GM10266 (cell line): ENCODE data around the gene NPAT.
A peak's percentile ranks its signal among the peaks of the same experiment; 100 is the strongest.
"Not testable (repeated sequence)": the region's sequence is repeated elsewhere in the genome, so short reads cannot be mapped to it uniquely, and the experiment has no call there.

Source experiments
- DNase-seq: peaks from one replicate; pipeline ENCODE4 v3.0.0; 2012; ENCODE audit errors: extremely low spot score
- CTCF ChIP-seq: IDR thresholded peaks from 2 replicates; pipeline ENCODE4 v1.5.1; 2012; ENCODE audit warnings: mild to moderate bottlenecking, low read depth; ENCODE audit not compliant: control insufficient read depth, insufficient read depth; ENCODE audit errors: missing control alignments

NPAT gene

DNA sequence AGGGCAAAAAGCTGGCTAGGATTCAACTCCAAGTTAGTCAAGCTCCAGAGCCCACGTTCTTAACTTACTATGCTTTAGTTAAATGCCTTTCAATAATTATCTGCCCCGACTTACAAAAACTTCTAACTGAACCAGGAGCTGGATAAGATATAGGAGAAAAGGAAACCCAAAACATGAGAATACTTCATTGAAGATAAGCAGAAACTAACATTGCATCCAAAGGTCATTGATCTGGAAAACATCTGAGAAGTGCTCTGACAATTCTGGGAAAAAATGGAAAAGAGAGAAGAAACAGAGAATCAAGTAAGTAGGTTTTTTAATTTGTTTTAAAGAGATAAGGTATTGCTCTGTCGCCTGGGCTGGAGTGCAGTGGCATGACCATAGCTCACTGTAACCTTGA lies 73.9 kb downstream of the NPAT start:
- no peak for TF ChIP-seq CTCF
- DNase-seq, result no peak

- DNase-seq, result no peak
- no peak for TF ChIP-seq CTCF
These were observed 75.3 kb downstream of the NPAT start for GRCh38 chr11:108147150-108147549.

DNA sequence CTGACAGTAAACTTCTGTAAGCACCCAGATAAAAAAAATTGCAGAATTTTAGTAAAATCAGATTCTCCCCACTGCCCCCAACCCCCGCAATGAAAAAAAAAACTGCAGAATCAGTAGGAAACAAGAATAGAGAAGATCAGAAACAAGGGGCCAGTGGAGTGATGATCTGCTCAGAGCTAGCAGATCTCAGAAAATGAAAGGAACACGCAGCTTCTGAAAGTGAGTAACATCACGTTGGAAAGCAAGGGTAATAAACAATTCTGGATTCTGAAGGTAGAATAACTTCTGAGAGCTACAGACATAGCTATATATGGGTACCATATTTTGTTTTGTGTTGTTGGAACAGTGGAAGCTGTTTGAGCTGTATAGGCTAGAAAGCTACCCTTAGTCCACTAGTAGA lies 77.8 kb downstream of the NPAT start:
- DNase-seq, result no peak
- no peak for TF ChIP-seq CTCF

DNA sequence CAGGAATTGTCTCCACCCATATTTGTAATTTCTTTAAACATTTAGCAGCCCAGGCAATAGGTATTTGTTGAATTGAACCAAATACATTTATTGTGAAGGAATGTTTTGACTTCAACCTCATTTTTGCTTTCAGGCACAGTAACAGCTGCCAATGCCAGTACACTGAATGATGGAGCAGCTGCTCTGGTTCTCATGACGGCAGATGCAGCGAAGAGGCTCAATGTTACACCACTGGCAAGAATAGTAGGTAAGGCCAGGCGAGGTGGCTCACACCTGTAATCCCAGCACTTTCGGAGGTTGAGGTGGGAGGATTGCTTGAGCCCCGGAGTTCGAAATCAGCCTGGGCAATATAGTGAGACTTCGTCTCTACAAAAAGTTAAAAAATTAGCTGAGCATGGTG lies 80.1 kb downstream of the NPAT start:
- TF ChIP-seq CTCF, result no peak

GRCh38 chr11:108137212-108137611 lies 85.2 kb downstream of the NPAT start:
- TF ChIP-seq CTCF, result no peak
- no peak for DNase-seq

More for the DNA sequence above, 80.1 kb downstream of the NPAT start:
- no peak for DNase-seq

- peak; percentile 33 for TF ChIP-seq CTCF
- DNase-seq, result no peak
These were observed 86.4 kb downstream of the NPAT start for GRCh38 chr11:108135845-108136544.

- DNase-seq, result not testable (repeated sequence)
These were observed 89.4 kb downstream of the NPAT start for GRCh38 chr11:108132993-108133538.
